OCI-LY7 (cell line): Measurements from ENCODE around the gene SPTB. TPM values are rescaled to one million over a fixed set of nuclear protein-coding genes. Genes with fewer than 3 reads are reported as not detected.

ENCODE experiments used
- BruUV-seq: library from RNA; stranded (reverse); fragments of 400-500 nt; replicated peaks from 2 replicates; lab custom pipeline; 2021; lab: Mats Ljungman, UMichigan
- CTCF ChIA-PET: fragments of 300-600 bp; sonication (Branson Sonifier 250); formaldehyde crosslinking; loops from one replicate; lab custom pipeline; 2022; ENCODE audit warnings: antibody characterized with exemption; ENCODE audit not compliant: unreplicated experiment; lab: Charles Lee
- POLR2A ChIA-PET: fragments of 300-600 bp; sonication (Branson Sonifier 250); formaldehyde crosslinking; loops from one replicate; lab custom pipeline; 2022; ENCODE audit warnings: antibody characterized with exemption; lab: Charles Lee
- DNase-seq: peaks from one replicate; pipeline ENCODE4 v3.0.0-alpha.2; 2015; ENCODE audit warnings: low spot score
- H2AFZ ChIP-seq: fragments of 200-600 bp; sonication (generic), shearing (Covaris generic); 2 replicates; pipeline ENCODE4 v1.6.1; 2014; ENCODE audit warnings: mild to moderate bottlenecking, antibody characterized with exemption, low read length, moderate library complexity
- H3K27ac ChIP-seq: fragments of 200-600 bp; sonication (generic); 2 replicates; pipeline ENCODE4 v1.5.1; 2014; ENCODE audit warnings: mixed run types, low read depth, mild to moderate bottlenecking, moderate library complexity, low read length, inconsistent platforms; ENCODE audit not compliant: poor library complexity, severe bottlenecking
- H3K36me3 ChIP-seq: fragments of 200-600 bp; sonication (generic); 2 replicates; pipeline ENCODE4 v1.6.1; 2014; ENCODE audit warnings: mild to moderate bottlenecking, antibody characterized with exemption, low read length, moderate library complexity, mixed read lengths; ENCODE audit not compliant: insufficient read depth
- H3K4me1 ChIP-seq: fragments of 200-600 bp; sonication (generic); 2 replicates; pipeline ENCODE4 v1.5.1; 2014; ENCODE audit warnings: mild to moderate bottlenecking, low read length; ENCODE audit not compliant: insufficient read depth, poor library complexity, severe bottlenecking
- H3K4me2 ChIP-seq: fragments of 200-600 bp; sonication (generic); 2 replicates; pipeline ENCODE4 v1.6.1; 2014; ENCODE audit warnings: mild to moderate bottlenecking, low read length
- H3K4me3 ChIP-seq: fragments of 200-600 bp; sonication (generic); 2 replicates; pipeline ENCODE4 v1.5.1; 2014; ENCODE audit warnings: mild to moderate bottlenecking, low read depth, low read length; ENCODE audit not compliant: poor library complexity, severe bottlenecking
- H3K79me2 ChIP-seq: fragments of 200-600 bp; sonication (generic); 2 replicates; pipeline ENCODE4 v1.6.1; 2016; ENCODE audit warnings: low read depth, mild to moderate bottlenecking, low read length, moderate library complexity, mixed read lengths; ENCODE audit not compliant: insufficient read depth
- H3K9me2 ChIP-seq: fragments of 200-600 bp; sonication (generic); 2 replicates; pipeline ENCODE4 v1.6.1; 2016; ENCODE audit warnings: mild to moderate bottlenecking, low read length, mixed read lengths; ENCODE audit not compliant: insufficient read depth
- H3K9me3 ChIP-seq: fragments of 200-600 bp; sonication (generic); 2 replicates; pipeline ENCODE4 v1.6.1; 2014; ENCODE audit warnings: mild to moderate bottlenecking, mixed run types, low read length, mixed read lengths
- H4K20me1 ChIP-seq: fragments of 200-600 bp; sonication (generic); 2 replicates; pipeline ENCODE4 v1.6.1; 2014; ENCODE audit warnings: mild to moderate bottlenecking, antibody characterized with exemption, low read length, moderate library complexity, mixed read lengths; ENCODE audit not compliant: insufficient read depth
- EZH2phosphoT487 ChIP-seq: fragments of 200-600 bp; sonication (generic); IDR thresholded peaks from 2 replicates; pipeline ENCODE4 v1.6.1; 2018; ENCODE audit warnings: low read depth, borderline replicate concordance, mild to moderate bottlenecking, mixed run types, antibody characterized with exemption, low read length, moderate library complexity, mixed read lengths
- intact Hi-C: fragments of 100-400 bp; cut with micrococcal nuclease; formaldehyde crosslinking; loops from one replicate; pipeline ENCODE4 v1.10.0; 2022; ENCODE audit not compliant: unreplicated experiment
- total RNA-seq, 2 experiments: library from RNA; depleted of rRNA in 1 of 2; stranded (reverse); fragments of >200 nt in 1 of 2; shearing (Covaris generic) in 1 of 2; gene quantifications; 2 replicates each; pipeline ENCODE4 v1.2.3, GENCODE V29; 2014 to 2022
- TF ChIP-seq, protein P1 (sequence below): fragments of 200-600 bp; sonication (generic); conservative IDR thresholded peaks from 2 replicates; pipeline ENCODE4 v1.5.1; 2014; ENCODE audit warnings: mild to moderate bottlenecking, antibody characterized with exemption, low read length, moderate library complexity, mixed read lengths

The SPTB gene
- total RNA-seq, 2 experiments from 2014 or later: not detected

DNA sequence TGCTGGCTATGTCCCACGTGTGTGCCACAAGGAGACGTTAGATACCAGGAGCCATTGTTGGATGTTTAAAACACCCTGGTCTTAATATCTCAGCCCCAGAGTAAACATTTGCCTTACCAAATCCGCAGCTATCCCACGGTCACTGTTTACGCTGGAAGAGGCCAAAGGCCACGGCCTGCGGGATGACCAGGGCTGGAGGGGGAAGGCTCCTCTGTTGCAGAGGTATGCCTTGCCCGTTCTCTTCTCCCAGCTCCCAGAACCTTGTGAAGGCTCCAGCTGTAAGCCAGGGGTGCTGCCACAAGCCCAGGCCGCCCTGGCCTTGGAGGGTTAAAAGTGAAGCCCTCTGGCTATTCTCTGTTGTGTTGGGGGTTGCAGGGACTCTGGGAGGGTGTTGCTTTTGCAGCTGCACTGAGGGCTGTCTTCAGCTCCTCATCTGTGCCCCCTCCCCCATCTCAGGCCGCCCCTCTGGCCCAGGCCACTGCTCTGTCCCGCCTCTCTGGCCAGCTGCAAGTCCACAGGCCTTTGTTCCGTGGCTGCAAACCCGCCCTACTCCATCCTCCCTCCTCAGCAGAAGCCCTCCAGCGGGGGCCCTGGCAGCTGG, 173.0 kb downstream of the SPTB start:
- Histone ChIP-seq H3K4me3 (no peak overlapping the region), H3K79me2 (no peaks in the 10 kb centered on the region), H3K9me2 (no peaks in the 10 kb centered on the region), H3K9me3 (no peaks in the 10 kb centered on the region), H3K4me2 (no peak overlapping the region), H3K36me3 (no peaks in the 10 kb centered on the region), H3K4me1 (no peaks in the 10 kb centered on the region), H4K20me1 (no peaks in the 10 kb centered on the region), H3K27ac (no peak overlapping the region), H2AFZ (no peak overlapping the region)
- no peak for TF ChIP-seq EZH2phosphoT487
- TF ChIP-seq, protein P1, sequence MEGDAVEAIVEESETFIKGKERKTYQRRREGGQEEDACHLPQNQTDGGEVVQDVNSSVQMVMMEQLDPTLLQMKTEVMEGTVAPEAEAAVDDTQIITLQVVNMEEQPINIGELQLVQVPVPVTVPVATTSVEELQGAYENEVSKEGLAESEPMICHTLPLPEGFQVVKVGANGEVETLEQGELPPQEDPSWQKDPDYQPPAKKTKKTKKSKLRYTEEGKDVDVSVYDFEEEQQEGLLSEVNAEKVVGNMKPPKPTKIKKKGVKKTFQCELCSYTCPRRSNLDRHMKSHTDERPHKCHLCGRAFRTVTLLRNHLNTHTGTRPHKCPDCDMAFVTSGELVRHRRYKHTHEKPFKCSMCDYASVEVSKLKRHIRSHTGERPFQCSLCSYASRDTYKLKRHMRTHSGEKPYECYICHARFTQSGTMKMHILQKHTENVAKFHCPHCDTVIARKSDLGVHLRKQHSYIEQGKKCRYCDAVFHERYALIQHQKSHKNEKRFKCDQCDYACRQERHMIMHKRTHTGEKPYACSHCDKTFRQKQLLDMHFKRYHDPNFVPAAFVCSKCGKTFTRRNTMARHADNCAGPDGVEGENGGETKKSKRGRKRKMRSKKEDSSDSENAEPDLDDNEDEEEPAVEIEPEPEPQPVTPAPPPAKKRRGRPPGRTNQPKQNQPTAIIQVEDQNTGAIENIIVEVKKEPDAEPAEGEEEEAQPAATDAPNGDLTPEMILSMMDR: no peak
- ChIA-PET CTCF (no interaction called here), POLR2A (no interaction called here)
- DNase-seq: no peak
- no TSS peak for BruUV-seq
- intact Hi-C loops: no loop called here

DNA sequence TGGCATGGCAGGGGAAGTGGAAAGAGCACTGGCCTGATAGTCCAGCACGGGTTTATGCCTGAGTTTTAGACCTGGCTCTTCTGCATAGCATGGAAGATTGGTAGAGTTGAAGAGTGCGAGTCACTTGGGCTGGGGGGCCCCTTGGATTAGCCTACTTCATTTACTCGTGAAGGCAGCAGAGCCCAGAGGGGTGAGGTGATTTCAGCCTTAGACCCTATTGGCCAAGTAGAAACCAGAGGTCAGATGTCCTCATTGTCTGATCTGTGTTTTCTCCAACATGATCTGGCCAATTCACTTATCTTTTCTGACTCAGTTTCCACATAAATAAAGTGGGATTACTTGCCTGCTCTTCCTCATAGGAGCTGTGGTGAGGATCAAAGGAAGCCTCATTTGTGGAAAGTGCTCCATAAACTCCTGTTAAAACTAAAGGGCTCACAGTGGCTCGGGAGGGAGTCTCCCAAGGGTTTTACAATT, 173.6 kb downstream of the SPTB start:
- Histone ChIP-seq H3K27ac (no peak overlapping the region), H3K4me3 (no peak overlapping the region), H3K79me2 (no peaks in the 10 kb centered on the region), H4K20me1 (no peaks in the 10 kb centered on the region), H3K9me3 (no peaks in the 10 kb centered on the region), H3K9me2 (no peaks in the 10 kb centered on the region), H3K4me1 (no peaks in the 10 kb centered on the region), H2AFZ (no peak overlapping the region), H3K36me3 (no peaks in the 10 kb centered on the region), H3K4me2 (no peak overlapping the region)
- TF ChIP-seq, protein P1: no peak
- TF ChIP-seq EZH2phosphoT487: no peak
- no TSS peak for BruUV-seq
- ChIA-PET CTCF (no interaction called here), POLR2A (no interaction called here)
- DNase-seq: no peak
- intact Hi-C loops: no loop called here

DNA sequence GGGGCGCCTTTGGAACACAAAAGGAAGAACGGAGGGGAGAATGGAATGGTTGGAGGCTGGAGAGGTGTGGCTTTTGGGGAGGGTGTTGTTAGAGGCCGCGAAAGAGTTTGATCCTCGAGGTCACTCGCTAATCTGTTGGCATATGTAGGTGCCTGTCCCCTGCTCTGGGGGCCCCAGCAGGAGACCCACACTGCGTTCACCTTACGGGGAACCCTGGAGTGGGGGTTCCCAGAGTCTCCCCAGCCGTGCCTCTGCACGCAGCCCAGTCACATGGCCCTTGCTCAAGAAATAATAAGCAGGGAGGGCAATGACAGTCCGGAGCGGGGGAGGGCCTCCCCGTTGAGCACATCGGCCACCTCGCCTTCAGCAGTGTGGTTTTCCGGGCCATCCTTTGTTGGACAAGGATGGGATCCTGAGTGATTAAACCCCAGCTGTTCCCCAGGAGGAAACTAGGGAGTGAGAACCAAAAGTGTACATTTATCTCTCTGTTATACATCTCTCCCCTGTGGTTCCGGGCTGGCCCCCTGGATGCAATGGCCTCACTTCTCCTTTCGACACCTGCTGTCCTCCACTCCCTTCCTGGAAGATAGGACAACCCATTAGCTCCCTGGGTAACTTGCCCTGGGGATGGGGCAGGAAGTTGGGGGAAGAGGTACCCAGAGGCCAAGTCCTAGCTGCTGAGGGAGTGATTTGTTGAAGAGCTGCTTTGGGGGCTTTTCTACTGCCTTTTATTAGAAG, 174.2 kb downstream of the SPTB start:
- CTCF ChIA-PET: no interaction called here
- no peaks in the 10 kb centered on the region for H3K36me3 ChIP-seq
- no peak overlapping the region for H3K4me3 ChIP-seq
- H3K4me2 ChIP-seq: no peak overlapping the region
- no peaks in the 10 kb centered on the region for H4K20me1 ChIP-seq
- intact Hi-C loops: no loop called here
- no peak overlapping the region for H2AFZ ChIP-seq
- no peak overlapping the region for H3K27ac ChIP-seq
- H3K9me2 ChIP-seq: no peaks in the 10 kb centered on the region
- no TSS peak for BruUV-seq
- H3K79me2 ChIP-seq: no peaks in the 10 kb centered on the region
- POLR2A ChIA-PET: interaction anchor here (0.6 kb wide), 1 partner anchor 77 kb away, joined by 3 read pairs; no protein-coding TSS in a partner anchor
- TF ChIP-seq EZH2phosphoT487: no peak
- H3K4me1 ChIP-seq: no peaks in the 10 kb centered on the region
- no peaks in the 10 kb centered on the region for H3K9me3 ChIP-seq
- no peak for DNase-seq
